ENCODE results near the gene FRAT1. TPM values are rescaled to one million over a fixed set of nuclear protein-coding genes. Genes with fewer than 3 reads are reported as not detected.

Gene FRAT1
- total RNA-seq, 1 donor = 21.9 TPM

- Histone ChIP-seq H3K4me3 (ENCODE audit: low read length) (no peak overlapping the region), H3K9me3 (ENCODE audit: low read depth, low read length) (no peaks in the 10 kb centered on the region), H3K27me3 (ENCODE audit: insufficient read depth, low read length) (no peaks in the 10 kb centered on the region), H3K4me1 (ENCODE audit: insufficient read depth, low read length) (peaks cover 4% of the 10 kb centered on the region)
Measured at GRCh38 chr10:97297556-97298222, 21.4 kb upstream of the FRAT1 start.

- Histone ChIP-seq H3K4me1 (ENCODE audit: insufficient read depth, low read length) (no peaks in the 10 kb centered on the region), H3K4me3 (ENCODE audit: low read length) (no peak overlapping the region), H3K9me3 (ENCODE audit: low read depth, low read length) (no peaks in the 10 kb centered on the region), H3K27me3 (ENCODE audit: insufficient read depth, low read length) (no peaks in the 10 kb centered on the region)
Measured at GRCh38 chr10:97298223-97298571, 20.9 kb upstream of the FRAT1 start.

- H3K27me3 ChIP-seq (ENCODE audit: insufficient read depth, low read length) = no peaks in the 10 kb centered on the region
- no peaks in the 10 kb centered on the region for H3K9me3 ChIP-seq (ENCODE audit: low read depth, low read length)
- no peak overlapping the region for H3K4me3 ChIP-seq (ENCODE audit: low read length)
- no peaks in the 10 kb centered on the region for H3K4me1 ChIP-seq (ENCODE audit: insufficient read depth, low read length)
Measured at GRCh38 chr10:97300980-97301379, 18.1 kb upstream of the FRAT1 start.

GRCh38 chr10:97302088-97302791 lies 16.8 kb upstream of the FRAT1 start:
- no peaks in the 10 kb centered on the region for H3K9me3 ChIP-seq (ENCODE audit: low read depth, low read length)
- no peaks in the 10 kb centered on the region for H3K27me3 ChIP-seq (ENCODE audit: insufficient read depth, low read length)
- H3K4me1 ChIP-seq (ENCODE audit: insufficient read depth, low read length) = no peaks in the 10 kb centered on the region
- H3K4me3 ChIP-seq (ENCODE audit: low read length) = no peak overlapping the region

GRCh38 chr10:97307441-97307840 lies 11.6 kb upstream of the FRAT1 start:
- Histone ChIP-seq H3K4me1 (ENCODE audit: insufficient read depth, low read length) (peaks cover 17% of the 10 kb centered on the region), H3K27me3 (ENCODE audit: insufficient read depth, low read length) (no peaks in the 10 kb centered on the region), H3K4me3 (ENCODE audit: low read length) (no peak overlapping the region), H3K9me3 (ENCODE audit: low read depth, low read length) (no peaks in the 10 kb centered on the region)

- no peak overlapping the region for H3K4me3 ChIP-seq (ENCODE audit: low read length)
- H3K9me3 ChIP-seq (ENCODE audit: low read depth, low read length) = no peaks in the 10 kb centered on the region
- no peaks in the 10 kb centered on the region for H3K27me3 ChIP-seq (ENCODE audit: insufficient read depth, low read length)
- peaks cover 17% of the 10 kb centered on the region for H3K4me1 ChIP-seq (ENCODE audit: insufficient read depth, low read length)
Measured at GRCh38 chr10:97307866-97308780, 10.9 kb upstream of the FRAT1 start.

- H3K4me3 ChIP-seq (ENCODE audit: low read length) = no peak overlapping the region
- H3K4me1 ChIP-seq (ENCODE audit: insufficient read depth, low read length) = peaks cover 20% of the 10 kb centered on the region
- no peaks in the 10 kb centered on the region for H3K27me3 ChIP-seq (ENCODE audit: insufficient read depth, low read length)
- no peaks in the 10 kb centered on the region for H3K9me3 ChIP-seq (ENCODE audit: low read depth, low read length)
Measured at GRCh38 chr10:97311111-97311626, 7.9 kb upstream of the FRAT1 start.

GRCh38 chr10:97312897-97313296 lies 6.2 kb upstream of the FRAT1 start:
- no peak overlapping the region for H3K4me3 ChIP-seq (ENCODE audit: low read length)
- peaks cover 24% of the 10 kb centered on the region for H3K4me1 ChIP-seq (ENCODE audit: insufficient read depth, low read length)
- H3K9me3 ChIP-seq (ENCODE audit: low read depth, low read length) = no peaks in the 10 kb centered on the region
- H3K27me3 ChIP-seq (ENCODE audit: insufficient read depth, low read length) = no peaks in the 10 kb centered on the region

- Histone ChIP-seq H3K4me1 (ENCODE audit: insufficient read depth, low read length) (peaks cover 20% of the 10 kb centered on the region), H3K4me3 (ENCODE audit: low read length) (no peak overlapping the region), H3K9me3 (ENCODE audit: low read depth, low read length) (no peaks in the 10 kb centered on the region), H3K27me3 (ENCODE audit: insufficient read depth, low read length) (no peaks in the 10 kb centered on the region)
Measured at GRCh38 chr10:97314671-97315070, 4.4 kb upstream of the FRAT1 start.

GRCh38 chr10:97319671-97320479 lies 804 bp downstream of the FRAT1 start:
- H3K9me3 ChIP-seq (ENCODE audit: low read depth, low read length) = no peaks in the 10 kb centered on the region
- H3K27me3 ChIP-seq (ENCODE audit: insufficient read depth, low read length) = no peaks in the 10 kb centered on the region
- peaks cover 50% of the 10 kb centered on the region for H3K4me1 ChIP-seq (ENCODE audit: insufficient read depth, low read length)
- H3K4me3 ChIP-seq (ENCODE audit: low read length) = peak overlapping the region; percentile 57

- peaks cover 50% of the 10 kb centered on the region for H3K4me1 ChIP-seq (ENCODE audit: insufficient read depth, low read length)
- H3K27me3 ChIP-seq (ENCODE audit: insufficient read depth, low read length) = no peaks in the 10 kb centered on the region
- no peaks in the 10 kb centered on the region for H3K9me3 ChIP-seq (ENCODE audit: low read depth, low read length)
- peak overlapping the region; percentile 57 for H3K4me3 ChIP-seq (ENCODE audit: low read length)
Measured at GRCh38 chr10:97320480-97321031, 1.5 kb downstream of the FRAT1 start.

GRCh38 chr10:97321032-97321803 lies 2.1 kb downstream of the FRAT1 start:
- H3K4me3 ChIP-seq (ENCODE audit: low read length) = peak overlapping the region; percentile 57
- H3K9me3 ChIP-seq (ENCODE audit: low read depth, low read length) = no peaks in the 10 kb centered on the region
- no peaks in the 10 kb centered on the region for H3K27me3 ChIP-seq (ENCODE audit: insufficient read depth, low read length)
- H3K4me1 ChIP-seq (ENCODE audit: insufficient read depth, low read length) = peaks cover 50% of the 10 kb centered on the region

GRCh38 chr10:97321804-97322190 lies 2.7 kb downstream of the FRAT1 start:
- peaks cover 55% of the 10 kb centered on the region for H3K4me1 ChIP-seq (ENCODE audit: insufficient read depth, low read length)
- H3K9me3 ChIP-seq (ENCODE audit: low read depth, low read length) = no peaks in the 10 kb centered on the region
- H3K4me3 ChIP-seq (ENCODE audit: low read length) = peak overlapping the region; percentile 57
- no peaks in the 10 kb centered on the region for H3K27me3 ChIP-seq (ENCODE audit: insufficient read depth, low read length)

GRCh38 chr10:97323501-97323900 lies 4.4 kb downstream of the FRAT1 start:
- no peak overlapping the region for H3K4me3 ChIP-seq (ENCODE audit: low read length)
- no peaks in the 10 kb centered on the region for H3K27me3 ChIP-seq (ENCODE audit: insufficient read depth, low read length)
- H3K4me1 ChIP-seq (ENCODE audit: insufficient read depth, low read length) = peaks cover 59% of the 10 kb centered on the region

More at GRCh38 chr10:97323501-97323900, 4.4 kb downstream of the FRAT1 start:
- H3K9me3 ChIP-seq (ENCODE audit: low read depth, low read length) = no peaks in the 10 kb centered on the region

Measured in mononuclear cell (primary cell).